OCI-M1 (cell line): ENCODE measurements around the gene NME2.
"Not testable (repeated sequence)": the region's sequence is repeated elsewhere in the genome, so short reads cannot be mapped to it uniquely, and the experiment has no call there.

Experiments used
- DNase-seq: peaks from one replicate; lab custom pipeline; 2025; lab: John Stamatoyannopoulos, UW

The NME2 gene

DNA sequence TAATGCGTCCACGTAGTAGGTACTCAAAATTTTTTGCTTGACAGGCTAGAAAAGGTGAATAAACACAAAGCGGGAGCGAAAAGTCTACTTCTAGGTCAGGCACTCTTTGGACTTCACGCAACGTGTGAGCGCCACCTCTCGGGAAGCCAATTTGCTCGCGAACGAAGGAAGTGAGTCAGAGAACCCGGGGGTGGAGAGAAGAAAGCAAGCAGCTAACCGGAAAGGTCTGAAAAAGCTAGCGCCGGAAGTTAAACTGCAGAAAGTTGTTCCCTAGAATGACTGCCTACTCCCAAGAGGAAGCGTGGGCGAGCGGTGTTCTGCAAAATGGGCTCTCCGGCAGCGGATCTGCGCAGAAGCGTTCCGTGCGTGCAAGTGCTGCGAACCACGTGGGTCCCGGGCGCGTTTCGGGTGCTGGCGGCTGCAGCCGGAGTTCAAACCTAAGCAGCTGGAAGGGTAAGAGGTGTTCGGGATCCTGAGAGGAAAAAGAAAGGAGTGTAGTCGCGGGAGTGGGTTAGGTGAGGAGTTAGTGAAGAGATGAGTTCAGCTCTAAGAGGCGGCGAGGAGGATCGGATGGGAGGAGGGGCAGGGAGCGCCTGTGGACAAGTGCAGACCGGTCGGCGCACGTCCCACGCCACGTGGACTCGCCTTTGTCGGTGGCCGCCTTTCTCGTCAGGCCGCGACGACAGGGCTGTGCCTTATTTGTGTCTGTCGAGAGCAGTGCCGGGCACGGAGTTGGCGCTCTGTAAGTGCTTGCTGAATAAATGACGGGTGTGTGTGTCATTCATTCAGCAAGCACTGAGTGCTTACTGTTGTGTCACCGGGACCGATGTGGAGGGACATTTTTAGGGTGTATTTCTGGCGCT is 12.8 kb upstream of the NME2 start, which contains the start of gene NME1:
NME1 (plus strand) TSS at position 350 of the 863 bp plus-strand sequence. CDS start 2,096 bp downstream, outside the sequence.
- DNase-seq, result peak; percentile 99

DNA sequence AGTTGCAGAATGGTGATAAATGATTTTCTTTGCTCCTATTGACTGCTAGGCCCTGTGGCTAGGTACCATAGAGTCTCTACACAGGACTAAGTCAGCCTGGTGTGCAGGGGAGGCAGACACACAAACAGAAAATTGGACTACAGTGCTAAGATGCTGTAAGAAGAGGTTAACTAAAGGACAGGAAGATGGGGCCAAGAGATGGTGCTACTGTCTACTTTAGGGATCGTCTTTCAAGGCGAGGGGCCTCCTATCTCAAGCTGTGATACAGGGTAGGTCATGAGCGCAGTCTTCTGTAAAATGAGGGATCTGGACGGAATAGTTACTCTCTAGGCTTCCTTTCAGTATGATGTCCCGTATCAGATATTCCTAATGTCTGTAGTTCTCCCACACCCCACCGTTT is 12.0 kb upstream of the NME2 start:
- DNase-seq, result peak; percentile 42

DNA sequence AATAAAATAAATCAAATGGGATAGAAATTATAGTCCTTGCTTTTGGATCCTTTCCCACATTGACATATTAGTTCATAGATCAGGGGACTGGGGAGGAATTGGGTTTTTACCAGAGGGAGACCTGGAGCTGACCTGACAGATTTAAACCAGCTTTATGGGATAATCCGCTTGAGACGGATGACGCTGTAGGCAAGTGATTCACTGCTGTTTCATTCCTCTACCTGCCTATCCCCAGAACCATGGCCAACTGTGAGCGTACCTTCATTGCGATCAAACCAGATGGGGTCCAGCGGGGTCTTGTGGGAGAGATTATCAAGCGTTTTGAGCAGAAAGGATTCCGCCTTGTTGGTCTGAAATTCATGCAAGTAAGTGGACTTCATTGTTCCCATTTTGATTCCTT is 10.8 kb upstream of the NME2 start:
- no peak for DNase-seq

DNA sequence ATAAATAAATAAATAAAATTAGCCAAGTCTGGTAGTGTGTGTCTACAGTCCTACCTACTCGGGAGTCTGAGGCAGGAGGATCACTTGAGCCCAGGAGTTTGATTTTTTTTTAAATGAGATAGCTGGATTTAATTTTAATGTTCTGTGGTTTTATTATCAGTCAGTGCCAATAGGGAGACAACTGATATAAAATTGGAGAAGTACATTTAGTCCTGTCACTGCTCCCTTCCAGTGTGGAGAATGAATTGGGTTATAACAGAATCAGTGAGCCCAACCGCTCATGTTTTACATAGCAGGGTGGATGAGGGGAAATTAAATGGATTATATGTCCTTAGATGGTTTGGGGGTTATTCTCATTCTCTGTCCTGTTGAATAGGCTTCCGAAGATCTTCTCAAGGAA is 6.6 kb upstream of the NME2 start:
- DNase-seq, result peak; percentile 23

DNA sequence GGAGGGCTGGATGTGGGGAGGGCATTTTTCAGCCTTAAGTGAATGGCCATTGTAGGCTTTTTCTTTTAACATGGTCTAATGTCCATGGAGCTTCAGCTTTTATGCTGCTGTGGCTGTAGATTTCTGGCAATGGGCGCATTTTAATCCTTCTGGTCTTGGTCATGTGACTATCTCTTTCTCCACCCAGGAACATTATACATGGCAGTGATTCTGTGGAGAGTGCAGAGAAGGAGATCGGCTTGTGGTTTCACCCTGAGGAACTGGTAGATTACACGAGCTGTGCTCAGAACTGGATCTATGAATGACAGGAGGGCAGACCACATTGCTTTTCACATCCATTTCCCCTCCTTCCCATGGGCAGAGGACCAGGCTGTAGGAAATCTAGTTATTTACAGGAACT is 4.7 kb upstream of the NME2 start:
- no peak for DNase-seq

DNA sequence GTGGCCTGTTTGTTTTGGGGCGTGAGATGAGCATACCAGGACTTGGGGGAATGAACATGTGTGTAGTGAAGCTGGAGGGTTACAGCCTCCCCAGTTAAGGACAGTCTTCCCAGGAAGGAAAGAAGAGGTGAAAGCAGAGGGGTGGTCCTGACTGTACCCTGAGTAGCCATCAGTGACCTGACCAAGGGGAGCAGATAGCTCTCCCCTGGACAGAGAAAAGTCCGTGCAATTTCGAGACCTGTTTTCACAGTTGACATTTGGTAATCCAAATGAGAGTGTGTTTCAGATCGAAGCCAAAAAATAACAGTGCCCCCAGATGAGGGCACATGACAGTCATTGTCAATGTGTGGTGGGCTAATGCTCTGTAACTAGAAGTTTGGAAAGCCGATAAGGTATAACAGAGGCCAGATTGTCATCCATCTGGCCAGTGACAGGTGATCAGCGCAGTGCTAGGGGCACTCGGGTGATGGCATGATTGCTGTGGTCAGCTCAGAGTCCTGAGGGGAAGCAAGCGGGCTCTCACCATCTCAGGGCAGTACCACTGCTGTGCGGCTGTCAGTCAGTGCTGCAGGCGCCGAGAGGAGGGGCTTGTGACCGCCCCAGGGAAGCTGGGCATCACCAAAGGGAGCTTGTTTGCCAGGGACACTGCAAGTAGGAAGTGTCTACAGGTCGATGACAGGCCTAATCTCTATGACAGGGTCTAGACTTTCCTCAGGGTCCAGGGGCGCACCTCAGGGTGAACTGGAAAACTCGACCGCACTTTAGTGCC is 1.1 kb upstream of the NME2 start:
- DNase-seq, result no peak

DNA sequence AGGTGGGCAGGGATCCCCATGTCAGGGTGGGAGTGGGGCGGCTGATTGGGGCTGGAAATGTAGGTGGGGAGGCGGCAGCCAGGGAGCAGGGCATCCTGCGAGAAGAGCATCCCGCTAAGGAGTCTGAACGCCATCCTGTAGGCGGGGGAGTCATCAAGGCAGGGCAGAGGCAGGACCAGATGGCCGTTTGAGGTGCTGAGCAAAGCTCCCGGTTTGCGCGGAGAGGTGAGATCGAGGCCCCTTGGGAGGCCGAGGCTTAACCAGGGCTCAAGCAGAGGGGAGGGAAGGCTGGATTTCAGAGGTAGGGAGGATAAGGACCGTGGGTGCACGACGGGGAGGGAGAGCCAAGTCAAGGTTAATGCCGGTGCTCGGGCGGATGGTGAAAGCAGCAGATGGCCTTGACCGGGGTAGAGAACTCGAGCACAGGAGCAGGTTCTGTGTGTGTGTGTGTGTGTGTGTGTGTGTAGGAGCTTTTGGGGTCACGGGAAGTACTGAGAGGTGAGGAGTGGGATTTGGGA is 472 bp upstream of the NME2 start:
- no peak for DNase-seq

DNA sequence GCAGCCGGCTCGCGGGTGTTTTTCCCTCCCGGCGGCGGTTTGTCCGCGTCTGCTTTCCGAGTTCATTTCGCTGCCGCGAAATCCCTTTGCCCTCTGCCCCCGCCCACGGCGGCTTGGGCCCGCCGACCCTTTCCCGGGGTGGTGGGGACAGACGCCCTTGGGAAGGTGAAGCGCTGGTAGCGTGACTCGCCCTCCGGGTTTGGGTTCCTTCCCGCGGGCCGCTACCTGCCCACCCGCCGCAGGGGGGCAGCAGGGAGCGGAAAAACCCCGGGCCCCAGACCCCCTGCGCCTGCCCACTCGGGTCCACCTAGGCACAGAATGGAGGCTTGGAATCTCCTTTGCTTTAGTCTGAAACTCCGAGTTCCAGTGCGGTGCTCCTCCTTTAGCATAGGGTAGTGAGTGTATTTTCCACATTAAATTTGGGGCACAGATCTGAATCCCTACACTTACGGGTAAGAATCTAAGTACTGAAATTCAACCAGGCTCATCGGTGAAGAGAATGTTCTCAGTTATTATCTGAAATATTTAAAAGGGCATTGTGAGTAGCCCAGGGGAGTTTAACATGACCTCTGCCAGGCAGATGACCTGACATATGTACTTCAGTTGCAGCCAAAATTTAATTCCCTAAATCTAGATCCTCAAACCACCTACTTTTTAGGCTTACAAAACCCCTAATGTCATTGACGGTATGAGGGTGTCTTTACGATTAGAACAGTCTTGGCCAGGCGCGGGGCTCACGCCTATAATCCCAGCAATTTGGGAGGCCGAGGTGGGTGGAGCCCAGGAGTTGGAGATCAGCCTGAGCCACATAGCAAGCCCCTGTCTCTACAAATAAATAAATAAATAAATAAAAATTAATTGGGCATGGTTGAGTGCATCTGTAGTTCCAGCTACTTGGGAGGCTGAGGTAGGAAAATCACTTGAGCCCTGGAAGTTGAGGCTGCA is 1.0 kb downstream of the NME2 start:
- DNase-seq, result peak; percentile 80

DNA sequence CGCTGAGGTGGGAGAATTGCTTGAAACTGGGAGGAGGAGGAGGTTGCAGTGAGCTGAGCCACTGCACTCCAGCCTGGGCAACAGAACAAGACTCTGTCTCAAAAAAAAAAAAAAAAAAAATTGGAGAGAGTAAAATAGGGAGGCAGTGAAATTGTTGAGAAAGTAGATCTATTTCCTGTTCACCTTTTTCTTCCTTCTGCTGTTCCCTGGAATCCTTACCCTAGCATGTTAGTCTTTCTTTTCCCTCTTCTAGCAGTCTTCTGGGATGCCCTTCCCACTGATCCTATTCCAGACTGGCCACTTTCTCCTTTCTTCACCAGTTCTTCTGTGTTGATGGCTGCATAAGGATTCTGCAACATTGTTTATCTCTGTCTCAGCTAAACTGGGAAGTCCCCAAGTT is 3.1 kb downstream of the NME2 start:
- DNase-seq, result no peak

DNA sequence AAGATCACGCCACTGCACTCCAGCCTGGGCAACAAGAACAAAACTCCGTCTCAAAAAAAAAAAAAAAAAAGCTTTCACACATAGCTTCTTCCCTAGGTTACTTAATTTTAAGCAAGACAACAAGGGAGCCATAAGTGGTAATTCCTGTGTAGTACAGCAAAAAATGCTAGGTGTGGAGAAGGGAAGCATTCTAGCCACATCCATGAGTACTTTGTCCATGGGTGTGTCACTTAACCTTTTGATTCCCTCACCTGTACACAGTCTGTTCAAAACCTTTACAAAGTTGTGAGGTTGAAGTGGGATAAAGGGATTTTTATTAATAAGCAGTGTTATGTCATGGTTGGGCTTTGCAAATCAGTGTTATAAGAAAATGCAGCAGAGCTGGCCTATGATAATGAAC is 4.5 kb downstream of the NME2 start:
- no peak for DNase-seq

DNA sequence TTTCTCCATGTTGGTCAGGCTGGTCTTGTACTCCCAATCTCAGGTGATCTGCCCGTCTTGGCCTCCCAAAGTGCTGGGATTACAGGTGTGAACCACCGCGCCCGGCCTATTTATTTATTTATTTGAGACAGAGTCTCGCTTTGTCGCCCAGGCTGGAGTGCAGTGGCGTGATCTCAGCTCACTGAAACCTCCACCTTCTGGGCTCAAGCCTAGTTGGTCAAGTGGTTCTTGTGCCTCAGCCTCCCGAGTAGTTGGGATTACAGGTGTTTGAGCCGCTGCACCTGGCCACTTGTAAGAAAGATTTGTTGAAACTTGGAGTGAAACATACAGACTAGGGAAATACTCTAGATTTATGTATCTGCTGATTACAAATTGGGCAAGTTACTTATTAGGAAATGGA is 5.8 kb downstream of the NME2 start:
- DNase-seq, result not testable (repeated sequence)

DNA sequence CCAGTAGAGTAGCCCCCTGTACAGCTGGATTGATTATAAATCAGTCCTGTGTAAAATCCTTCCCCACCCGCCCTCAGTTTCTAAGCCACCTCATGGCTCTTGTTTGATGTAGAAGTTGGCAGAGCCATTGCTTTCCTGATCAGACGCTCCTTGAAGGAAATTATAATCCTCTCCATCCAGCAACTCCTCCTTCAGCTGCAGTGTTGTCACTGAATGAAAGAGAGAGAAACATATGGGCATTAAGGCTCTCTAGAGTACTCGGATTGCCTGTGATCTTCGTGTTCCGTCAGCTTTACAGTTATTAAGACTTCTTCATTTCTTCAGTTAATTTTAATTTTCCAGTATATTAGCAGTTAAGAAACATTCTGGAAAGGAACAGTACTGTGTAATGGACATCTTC is 14.3 kb downstream of the NME2 start:
- DNase-seq, result no peak

DNA sequence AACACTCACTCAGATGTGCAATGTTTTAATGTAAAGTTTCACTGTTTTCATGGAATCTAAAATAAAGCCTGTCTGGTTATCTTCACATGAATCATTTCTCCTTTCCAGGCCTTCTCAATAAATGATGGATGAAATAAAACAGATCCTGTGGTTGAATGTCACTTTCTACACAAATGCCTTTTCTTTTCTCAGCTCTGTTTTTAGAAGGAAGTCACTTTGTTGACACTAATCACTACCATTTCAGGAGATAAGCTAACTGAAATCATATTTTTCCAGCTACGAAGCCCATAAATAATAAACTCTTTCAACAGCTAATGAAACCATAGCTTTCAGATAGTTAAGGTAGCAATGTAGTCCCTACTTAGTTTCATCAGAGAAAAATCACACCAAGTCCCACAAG is 17.9 kb downstream of the NME2 start:
- no peak for DNase-seq

DNA sequence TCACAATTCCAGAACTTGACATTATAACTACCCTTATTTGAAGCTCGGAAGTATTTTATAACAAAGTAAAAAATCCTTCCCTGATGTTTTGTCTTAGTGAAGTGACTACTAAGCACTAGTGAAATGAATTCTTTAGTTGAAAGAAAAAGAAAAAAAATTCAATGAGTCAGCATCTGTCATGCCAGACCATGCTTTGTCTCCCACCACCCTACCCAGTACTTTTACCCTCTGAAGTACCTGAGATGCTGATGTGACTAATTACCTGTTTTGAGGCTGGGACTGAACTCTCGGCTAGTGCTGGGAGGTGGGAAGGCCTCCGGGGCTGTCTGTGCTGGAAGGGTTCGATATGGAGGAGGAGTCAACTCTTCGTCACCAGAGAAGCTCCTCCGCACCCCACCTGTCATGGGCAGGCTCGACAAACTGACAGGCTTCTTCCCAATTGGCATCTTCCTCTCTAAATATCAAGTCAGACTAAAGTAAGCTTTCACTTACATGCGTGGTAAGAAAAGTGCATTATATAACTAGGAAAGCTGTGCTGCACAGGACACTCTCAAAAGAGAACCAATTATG is 19.6 kb downstream of the NME2 start:
- DNase-seq, result no peak

DNA sequence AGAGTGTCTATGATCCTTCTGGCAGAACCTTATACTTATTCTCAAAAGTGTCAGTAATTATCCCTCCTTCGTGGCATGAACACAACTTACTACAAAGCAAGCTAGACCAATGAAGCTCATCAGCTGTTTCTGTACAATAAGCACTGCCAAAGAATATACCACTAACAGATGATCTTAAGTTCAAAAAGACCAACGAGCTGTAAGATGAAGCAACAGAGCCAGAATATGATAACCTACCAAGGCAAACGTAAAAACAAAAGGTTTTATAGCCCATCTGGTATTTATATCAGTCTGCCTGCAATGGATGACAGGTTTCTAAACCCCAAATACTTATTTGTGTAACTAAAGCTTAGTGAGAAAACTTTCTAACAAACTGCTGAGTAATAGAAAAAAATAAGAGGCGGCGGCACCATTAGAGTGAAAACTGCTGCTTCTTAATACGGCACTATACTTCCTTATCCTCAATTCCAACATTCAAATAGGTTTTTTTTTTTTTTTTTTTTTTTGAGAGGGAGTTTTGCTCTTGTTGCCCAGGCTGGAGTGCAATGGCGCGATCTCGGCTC is 22.1 kb downstream of the NME2 start:
- DNase-seq, result no peak

DNA sequence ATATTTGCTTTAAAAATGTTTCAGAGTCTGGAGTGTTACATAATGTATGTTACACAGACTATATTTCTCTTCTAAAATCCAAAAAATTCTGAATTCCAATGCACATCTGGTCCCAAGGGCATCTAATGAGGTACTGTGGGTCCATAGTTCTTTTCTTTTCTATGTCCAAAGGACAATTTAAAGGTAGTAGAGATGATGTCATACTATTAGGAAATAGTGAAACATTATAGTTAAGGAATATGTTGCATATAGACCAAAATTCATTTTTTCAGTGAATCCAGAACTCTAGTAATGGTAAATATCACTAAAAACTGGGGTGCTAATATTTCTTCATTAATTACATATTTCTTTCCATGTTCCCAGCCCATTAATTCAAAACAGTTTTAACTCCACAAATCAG is 23.0 kb downstream of the NME2 start:
- no peak for DNase-seq

DNA sequence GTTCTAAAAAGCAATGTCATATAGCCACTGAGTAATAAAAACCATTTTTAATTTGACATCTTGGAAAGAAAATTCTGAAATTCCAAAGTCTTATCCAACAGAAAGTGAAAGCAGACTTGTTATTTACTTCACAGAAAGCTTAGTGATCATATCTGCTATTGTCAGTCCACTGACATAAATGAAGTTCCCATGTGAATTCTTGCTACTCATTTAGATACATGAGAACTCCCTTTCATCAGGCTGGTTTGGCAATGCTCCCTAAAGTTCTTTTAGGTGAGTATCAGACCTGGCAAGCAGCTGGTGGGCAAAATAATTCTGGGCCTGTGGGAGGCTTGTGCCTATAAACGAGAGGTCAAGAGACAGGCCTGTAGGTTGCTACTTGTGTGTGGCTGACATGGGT is 23.4 kb downstream of the NME2 start:
- peak; percentile 62 for DNase-seq

DNA sequence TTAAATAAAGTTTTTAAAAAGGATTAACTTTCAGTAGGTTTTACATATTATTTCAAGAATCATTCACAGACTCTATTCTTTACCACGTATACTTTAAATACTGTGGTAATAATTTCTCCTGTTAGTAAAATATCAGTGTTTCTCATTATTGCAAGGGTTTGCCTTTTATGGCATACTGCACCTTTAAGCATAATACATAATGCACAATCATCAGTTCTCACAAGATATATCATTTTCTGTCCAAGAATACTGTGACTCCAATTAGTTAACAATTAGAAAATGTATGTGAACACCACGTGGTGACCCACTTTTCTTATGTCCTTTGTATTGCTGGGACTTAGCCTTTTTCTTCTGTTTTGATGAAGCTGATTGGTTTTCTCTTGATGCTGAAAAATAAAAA is 25.7 kb downstream of the NME2 start:
- no peak for DNase-seq

DNA sequence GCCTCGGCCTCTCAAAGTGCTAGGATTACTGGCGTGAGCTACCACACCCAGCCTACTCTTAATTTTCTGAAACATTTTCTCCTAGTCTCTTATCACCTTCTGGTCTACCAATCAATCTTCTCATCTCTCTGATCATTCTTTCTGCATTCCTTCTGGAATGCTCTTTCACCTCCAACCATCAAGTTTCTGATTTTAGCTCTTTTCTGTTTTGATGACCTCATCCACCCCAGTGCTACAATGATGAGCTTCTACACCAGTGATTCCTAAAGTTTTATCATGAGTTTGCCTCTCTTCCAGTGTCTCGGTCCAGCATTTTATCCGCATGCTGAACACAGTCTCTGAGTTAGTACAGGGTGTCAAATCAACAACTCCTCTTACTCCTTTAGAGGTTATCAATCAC is 31.5 kb downstream of the NME2 start:
- no peak for DNase-seq

DNA sequence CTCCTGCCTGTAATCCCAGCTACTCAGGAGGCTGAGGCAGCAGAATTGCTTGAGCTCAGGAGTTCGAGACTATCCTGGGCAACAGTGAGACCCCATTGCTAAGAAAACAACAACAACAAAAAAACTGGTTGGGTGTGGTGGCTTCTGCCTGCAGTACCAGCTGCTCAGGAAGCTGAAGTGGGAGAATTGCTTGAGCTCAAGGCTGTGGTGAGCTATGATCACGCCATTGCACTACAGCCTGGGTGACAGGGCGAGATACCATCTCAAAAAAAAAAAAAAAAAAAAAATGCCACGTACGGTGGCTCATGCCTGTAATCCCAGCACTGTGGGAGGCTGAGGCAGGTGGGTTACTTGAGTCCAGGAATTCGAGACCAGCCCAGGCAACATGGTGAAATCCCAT is 34.1 kb downstream of the NME2 start:
- DNase-seq, result no peak

DNA sequence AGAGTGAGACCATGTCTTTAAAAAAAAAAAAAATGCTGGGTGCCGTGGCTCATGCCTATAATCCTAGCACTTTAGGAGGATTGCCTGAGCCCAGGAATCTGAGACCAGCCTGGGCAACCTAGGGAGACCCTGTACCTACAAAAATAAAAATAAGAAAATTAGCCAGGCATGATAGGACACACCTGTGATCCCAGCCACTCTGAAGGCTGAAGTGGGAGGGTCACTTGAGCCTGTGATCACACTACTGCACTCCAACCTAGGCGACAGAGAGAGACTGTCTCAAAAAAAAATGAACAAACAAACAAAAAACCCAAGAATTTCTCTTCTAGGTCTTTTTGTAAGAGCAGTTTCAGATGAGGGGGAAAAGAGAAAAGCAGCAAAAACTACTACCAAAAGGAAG is 34.6 kb downstream of the NME2 start:
- DNase-seq, result no peak
